Measurements from ENCODE around the gene ZNF821.

DNA sequence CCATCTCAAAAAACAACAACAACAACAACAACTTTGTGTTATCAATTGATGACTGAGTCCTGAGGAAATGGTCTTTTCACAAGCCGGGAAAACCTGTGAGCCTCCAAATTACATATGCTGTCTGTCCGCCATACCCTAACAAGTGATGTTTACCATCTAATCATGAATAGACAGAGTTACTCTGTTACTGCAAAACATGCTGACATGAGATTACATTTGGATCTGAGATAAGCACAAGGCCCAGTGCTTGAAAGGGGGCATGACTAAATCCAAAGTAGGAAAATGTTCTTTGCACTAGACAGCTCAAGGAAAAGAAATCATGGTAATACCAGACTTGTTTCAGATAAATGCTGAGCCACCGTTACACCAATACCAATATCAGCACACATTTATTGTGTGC lies 46.8 kb downstream of the ZNF821 start:
- no peak for TF ChIP-seq EZH2 (IDR thresholded peaks at IDR 0.05; ENCODE audit: low read depth, low read length, severe bottlenecking)
- no peak for TF ChIP-seq RFX5 (IDR thresholded peaks at IDR 0.05; ENCODE audit: borderline replicate concordance, low read depth, low read length)
- no peak for TF ChIP-seq POLR2AphosphoS5 (IDR thresholded peaks at IDR 0.05; ENCODE audit: low read depth, low read length)
- no peak for TF ChIP-seq JUND (IDR thresholded peaks at IDR 0.05; ENCODE audit: low read length)
- TF ChIP-seq CREB1 (IDR thresholded peaks at IDR 0.05) = no peak
- no peak for TF ChIP-seq POLR2A (IDR thresholded peaks at IDR 0.05; ENCODE audit: control extremely low read depth in 1 of 2, low read depth in 2 of 2, low read length in 2 of 2)
- TF ChIP-seq, protein P1, sequence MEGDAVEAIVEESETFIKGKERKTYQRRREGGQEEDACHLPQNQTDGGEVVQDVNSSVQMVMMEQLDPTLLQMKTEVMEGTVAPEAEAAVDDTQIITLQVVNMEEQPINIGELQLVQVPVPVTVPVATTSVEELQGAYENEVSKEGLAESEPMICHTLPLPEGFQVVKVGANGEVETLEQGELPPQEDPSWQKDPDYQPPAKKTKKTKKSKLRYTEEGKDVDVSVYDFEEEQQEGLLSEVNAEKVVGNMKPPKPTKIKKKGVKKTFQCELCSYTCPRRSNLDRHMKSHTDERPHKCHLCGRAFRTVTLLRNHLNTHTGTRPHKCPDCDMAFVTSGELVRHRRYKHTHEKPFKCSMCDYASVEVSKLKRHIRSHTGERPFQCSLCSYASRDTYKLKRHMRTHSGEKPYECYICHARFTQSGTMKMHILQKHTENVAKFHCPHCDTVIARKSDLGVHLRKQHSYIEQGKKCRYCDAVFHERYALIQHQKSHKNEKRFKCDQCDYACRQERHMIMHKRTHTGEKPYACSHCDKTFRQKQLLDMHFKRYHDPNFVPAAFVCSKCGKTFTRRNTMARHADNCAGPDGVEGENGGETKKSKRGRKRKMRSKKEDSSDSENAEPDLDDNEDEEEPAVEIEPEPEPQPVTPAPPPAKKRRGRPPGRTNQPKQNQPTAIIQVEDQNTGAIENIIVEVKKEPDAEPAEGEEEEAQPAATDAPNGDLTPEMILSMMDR (IDR thresholded peaks at IDR 0.05; ENCODE audit: control extremely low read depth in 1 of 3, insufficient read depth in 1 of 3, low read depth in 1 of 3, low read length in 3 of 3) = no peak
- TF ChIP-seq SP1 (IDR thresholded peaks at IDR 0.05; ENCODE audit: low read depth, low read length) = no peak
- TF ChIP-seq RNF2 (IDR thresholded peaks at IDR 0.05; ENCODE audit: borderline replicate concordance, low read depth, low read length, missing control alignments, poor library complexity, severe bottlenecking) = no peak
- TF ChIP-seq HDAC2 (IDR thresholded peaks at IDR 0.05; ENCODE audit: borderline replicate concordance in 1 of 2, low read depth in 2 of 2, low read length in 2 of 2) = no peak
- no peak for TF ChIP-seq NRF1 (IDR thresholded peaks at IDR 0.05; ENCODE audit: low read depth, low read length)
